OCI-LY1 (cell line): ENCODE results near the gene CEP85L.

Experiments
- EZH2 ChIP-seq: fragments of 200-600 bp; sonication (generic), shearing (Covaris generic); IDR thresholded peaks from 2 replicates; pipeline ENCODE4 v1.8.0; 2017; ENCODE audit warnings: borderline replicate concordance, mixed run types, mild to moderate bottlenecking, antibody characterized with exemption, low read length, moderate library complexity, mixed read lengths
- TF ChIP-seq, protein P1 (sequence below): fragments of 200-600 bp; sonication (generic), shearing (Covaris generic); IDR thresholded peaks from 2 replicates; pipeline ENCODE4 v1.5.1; 2017; ENCODE audit warnings: mild to moderate bottlenecking, antibody characterized with exemption, low read length, moderate library complexity, mixed read lengths

GRCh38 chr6:118668761-118669385, 17.5 kb upstream of the CEP85L start:
- TF ChIP-seq, protein P1, sequence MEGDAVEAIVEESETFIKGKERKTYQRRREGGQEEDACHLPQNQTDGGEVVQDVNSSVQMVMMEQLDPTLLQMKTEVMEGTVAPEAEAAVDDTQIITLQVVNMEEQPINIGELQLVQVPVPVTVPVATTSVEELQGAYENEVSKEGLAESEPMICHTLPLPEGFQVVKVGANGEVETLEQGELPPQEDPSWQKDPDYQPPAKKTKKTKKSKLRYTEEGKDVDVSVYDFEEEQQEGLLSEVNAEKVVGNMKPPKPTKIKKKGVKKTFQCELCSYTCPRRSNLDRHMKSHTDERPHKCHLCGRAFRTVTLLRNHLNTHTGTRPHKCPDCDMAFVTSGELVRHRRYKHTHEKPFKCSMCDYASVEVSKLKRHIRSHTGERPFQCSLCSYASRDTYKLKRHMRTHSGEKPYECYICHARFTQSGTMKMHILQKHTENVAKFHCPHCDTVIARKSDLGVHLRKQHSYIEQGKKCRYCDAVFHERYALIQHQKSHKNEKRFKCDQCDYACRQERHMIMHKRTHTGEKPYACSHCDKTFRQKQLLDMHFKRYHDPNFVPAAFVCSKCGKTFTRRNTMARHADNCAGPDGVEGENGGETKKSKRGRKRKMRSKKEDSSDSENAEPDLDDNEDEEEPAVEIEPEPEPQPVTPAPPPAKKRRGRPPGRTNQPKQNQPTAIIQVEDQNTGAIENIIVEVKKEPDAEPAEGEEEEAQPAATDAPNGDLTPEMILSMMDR = no peak
- TF ChIP-seq EZH2 = no peak
